ENCODE results near the gene PER2. TPM values are rescaled to one million over a fixed set of nuclear protein-coding genes. Genes with fewer than 3 reads are reported as not detected.

PER2 gene
- total and polyA plus RNA-seq, 9 of the 15 experiments (the other 6 are each of a cell fraction or from before 2014, with no cell fraction given) = 1.1 to 10.3 (median 2.9) TPM

- TF ChIP-seq RBM25 (IDR thresholded peaks at IDR 0.05; ENCODE audit: low read depth, low read length, severe bottlenecking) (no peak), RHOXF2B (CRISPR knock-in tag; conservative IDR thresholded peaks at IDR 0.05) (no peak), USF2 (CRISPR knock-in tag; IDR thresholded peaks at IDR 0.05) (peak; percentile 44; the same call in 1 of the 2 replicates), POLR3A (IDR thresholded peaks at IDR 0.05; ENCODE audit: borderline replicate concordance, extremely low read depth, insufficient read depth, insufficient read length) (no peak), ZMIZ1 (IDR thresholded peaks at IDR 0.05; ENCODE audit: low read depth in 2 of 2, low read length in 2 of 2) (no peak), RREB1 (CRISPR knock-in tag; IDR thresholded peaks at IDR 0.05) (no peak), RBM34 (IDR thresholded peaks at IDR 0.05; ENCODE audit: borderline replicate concordance, insufficient read depth, low read length) (no peak), ATF3 (IDR thresholded peaks at IDR 0.05) (no peak), ATF3 (CRISPR knock-in tag; conservative IDR thresholded peaks at IDR 0.05) (peak; percentile 35; the same call in 1 of the 2 replicates), SIX5 (IDR thresholded peaks at IDR 0.05; ENCODE audit: borderline replicate concordance in 1 of 2, insufficient read depth in 1 of 2, low read depth in 1 of 2, low read length in 2 of 2) (no peak), ZNF830 (CRISPR knock-in tag; IDR thresholded peaks at IDR 0.05) (no peak), CREB3L1 (IDR thresholded peaks at IDR 0.05; ENCODE audit: borderline replicate concordance, low read depth) (peak; percentile 76; the same call in 1 of the 2 replicates)
These were observed 49.5 kb downstream of the PER2 start (continued) for GRCh38 chr2:238238766-238239542.

Measured in K562 (cell line).